Heart left ventricle (tissue), 16 donors: ENCODE data around the gene DAB1. TPM values are rescaled to one million over a fixed set of nuclear protein-coding genes. Genes with fewer than 3 reads are reported as not detected.

ENCODE experiments used
- ATAC-seq, 4 donors: fragments of 200-7000 bp; cut with Tn5 transposase; one replicate each; pipeline ENCODE4 v1.9.1; 2020 to 2022; ENCODE audit warnings: moderate library complexity in 4 of 4, mild to moderate bottlenecking in 3 of 4, moderate number of reproducible peaks in 1 of 4
- DNase-seq, 5 donors: peaks; one replicate each; pipeline ENCODE4 v3.0.0-alpha.2; 2020
- H3K27ac ChIP-seq, 12 donors: fragments of 200-600 bp; sonication (generic) in 4 of 12; one replicate each; pipeline versions ENCODE4 v1.5.0 to v1.8.0; 2016 to 2022; ENCODE audit warnings: mild to moderate bottlenecking in 2 of 12
- H3K27me3 ChIP-seq, 9 donors: fragments of 200-600 bp; sonication (generic) in 2 of 9; one replicate each; pipeline versions ENCODE4 v1.5.1 to v1.8.0; 2016 to 2022; ENCODE audit warnings: mild to moderate bottlenecking in 3 of 9
- H3K36me3 ChIP-seq, 9 donors: fragments of 200-600 bp; sonication (generic) in 2 of 9; one replicate each; pipeline versions ENCODE4 v1.5.0 to v1.8.0; 2018 to 2022; ENCODE audit warnings: mild to moderate bottlenecking in 2 of 9
- H3K4me1 ChIP-seq, 12 donors: fragments of 200-600 bp; sonication (generic) in 4 of 12; one replicate each; pipeline versions ENCODE4 v1.5.0 to v1.8.0; 2016 to 2022; ENCODE audit warnings: mild to moderate bottlenecking in 3 of 12
- H3K4me3 ChIP-seq, 12 donors: fragments of 200-600 bp; sonication (generic) in 4 of 12; one replicate each; pipeline versions ENCODE4 v1.5.0 to v1.8.0; 2017 to 2022; ENCODE audit warnings: mild to moderate bottlenecking in 9 of 12, moderate library complexity in 4 of 12
- H3K9me3 ChIP-seq, 12 donors: fragments of 200-600 bp; sonication (generic) in 4 of 12; one replicate each; pipeline versions ENCODE4 v1.5.0 to v1.8.0; 2016 to 2022; ENCODE audit warnings: mild to moderate bottlenecking in 1 of 12
- POLR2A ChIP-seq, 2 donors: fragments of 450-650 bp; IDR thresholded peaks; one replicate each; pipeline ENCODE4 v1.6.1; 2017; ENCODE audit warnings: antibody characterized with exemption in 2 of 2, mild to moderate bottlenecking in 2 of 2, moderate library complexity in 2 of 2
- whole genome bisulfite sequencing, 4 donors: extraction: QIAGEN DNeasy Blood & Tissue Kit in 2 of 4; methylation state at CpG; one replicate each; pipeline versions ENCODE4 v1.1.5 to v1.1.7; 2013 to 2018; 5-methylcytosine and 5-hydroxymethylcytosine counted together
- intact Hi-C, 10 donors: fragments of 100-400 bp; cut with DNase I; formaldehyde crosslinking; loops; one replicate each; pipeline versions ENCODE4 v1.11.1 to v1.14.2; 2022
- polyA plus RNA-seq, 2 donors: library from polyadenylated mRNA; stranded (reverse); fragments of 200-250 nt; gene quantifications; one replicate each; pipeline ENCODE4 v1.2.3, GENCODE V29; 2013
- total RNA-seq, 9 donors: library from RNA; depleted of rRNA in 2 of 9; stranded (reverse); fragments of >200 nt in 2 of 9; fragmentation: NEBNext Ultra II Directional in 3 of 9; extraction: Animal tissue kit (Norgen Biotek cat#: 25700) in 3 of 9; gene quantifications; one replicate each; pipeline versions ENCODE4 v1.1.0 to v1.2.4, GENCODE V29; 2016 to 2023
- TF ChIP-seq, protein P1 (sequence below), 12 donors: fragments of 200-600 bp; sonication (generic) in 4 of 12; IDR thresholded peaks; one replicate each; pipeline versions ENCODE4 v1.5.0 to v1.8.0; 2018 to 2022; ENCODE audit warnings: antibody characterized with exemption in 12 of 12, mild to moderate bottlenecking in 5 of 12
- donor health status: ischemic (EF 13 %, LVEDD 7.1; RV severe dilation, severe dysfunction).
- donor health status: healthy with polysubstance abuse.
- donor health status: DM: no; HTN: yes; CAD: no.
- donor health status: DM: no; HTN: no; CAD: no.
- donor health status: ischemic (EF 25% LVEDD 6.9; RV normal size, moderate dysfunction).
- donor health status: ischemic (EF 25% LVEDD 5.7; RV mildly dilated, moderate dysfunction).
- donor health status: healthy.
- donor health status: DM: yes; HTN: yes; CAD: no.
- donor health status: ischemic (EF 35%, LVEDD 5.7; RV mildly dilated, moderate dysfunction).
- donor health status: nonischemic (EF 11% LVEDD 7.7; RV severe dilation, severe dysfunction).
- donor health status: DM: yes; HTN: yes; CAD: no.
- donor health status: PGD.
- donor health status: ischemic (EF 29% LVEDD 5.4; RV normal size, mild dysfunction).
- donor health status: nonischemic (EF 23%, LVEDD 6.1; RV moderate dilation, normal function).

DAB1 gene
- total and polyA plus RNA-seq, 11 donors = 0.26 to 28.8 (median 5.2) TPM

DNA sequence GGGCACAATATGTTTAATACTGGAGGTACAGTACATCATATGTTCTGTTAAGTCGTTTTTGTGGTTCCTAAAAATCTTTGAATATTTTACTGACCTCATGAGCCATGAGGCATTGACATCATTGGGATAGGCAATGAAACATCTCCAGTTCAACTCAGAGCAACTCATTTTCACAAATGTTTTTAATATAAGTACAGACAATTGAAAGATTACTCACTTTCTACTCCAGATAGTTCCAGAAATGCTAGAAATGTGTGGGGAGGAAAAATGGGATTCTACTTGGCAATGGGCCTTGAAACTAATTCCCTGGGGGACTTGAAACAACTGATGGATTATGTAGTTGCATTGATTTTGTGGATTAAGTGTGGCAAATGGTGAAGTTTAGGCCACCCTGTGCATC, 450.9 kb downstream of the DAB1 start:
- TF ChIP-seq, protein P1, sequence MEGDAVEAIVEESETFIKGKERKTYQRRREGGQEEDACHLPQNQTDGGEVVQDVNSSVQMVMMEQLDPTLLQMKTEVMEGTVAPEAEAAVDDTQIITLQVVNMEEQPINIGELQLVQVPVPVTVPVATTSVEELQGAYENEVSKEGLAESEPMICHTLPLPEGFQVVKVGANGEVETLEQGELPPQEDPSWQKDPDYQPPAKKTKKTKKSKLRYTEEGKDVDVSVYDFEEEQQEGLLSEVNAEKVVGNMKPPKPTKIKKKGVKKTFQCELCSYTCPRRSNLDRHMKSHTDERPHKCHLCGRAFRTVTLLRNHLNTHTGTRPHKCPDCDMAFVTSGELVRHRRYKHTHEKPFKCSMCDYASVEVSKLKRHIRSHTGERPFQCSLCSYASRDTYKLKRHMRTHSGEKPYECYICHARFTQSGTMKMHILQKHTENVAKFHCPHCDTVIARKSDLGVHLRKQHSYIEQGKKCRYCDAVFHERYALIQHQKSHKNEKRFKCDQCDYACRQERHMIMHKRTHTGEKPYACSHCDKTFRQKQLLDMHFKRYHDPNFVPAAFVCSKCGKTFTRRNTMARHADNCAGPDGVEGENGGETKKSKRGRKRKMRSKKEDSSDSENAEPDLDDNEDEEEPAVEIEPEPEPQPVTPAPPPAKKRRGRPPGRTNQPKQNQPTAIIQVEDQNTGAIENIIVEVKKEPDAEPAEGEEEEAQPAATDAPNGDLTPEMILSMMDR (IDR thresholded peaks at IDR 0.05) = no peak
- TF ChIP-seq POLR2A (IDR thresholded peaks at IDR 0.05) = no peak
- H3K4me3 ChIP-seq = no peak overlapping the region
- ATAC-seq (no peak), DNase-seq (no peak)
- H3K4me1 ChIP-seq = no peaks in the 10 kb centered on the region
- WGBS, 4 donors = 40 to 62% (median 58%) methylated on average over 1 of the region's 1 CpG
- H3K9me3 ChIP-seq = peaks cover 0 to 3% (median 0%) of the 10 kb centered on the region in 12 donors
- intact Hi-C loops = loop anchor here in 2 of 10 donors (10.0 kb wide), 1 partner anchor 138 kb away; no protein-coding TSS in a partner anchor
- no peaks in the 10 kb centered on the region for H3K27me3 ChIP-seq
- no peak overlapping the region for H3K27ac ChIP-seq
- no peaks in the 10 kb centered on the region for H3K36me3 ChIP-seq

GRCh38 chr1:56970280-56970679, 453.6 kb downstream of the DAB1 start:
- H3K4me3 ChIP-seq = no peak overlapping the region
- no peaks in the 10 kb centered on the region for H3K27me3 ChIP-seq
- H3K27ac ChIP-seq = no peak overlapping the region
- no peak for ATAC-seq
- 81 to 96% (median 88%) methylated on average over 1 of the region's 1 CpG for WGBS, 4 donors
- intact Hi-C loops = loop anchor here in 2 of 10 donors (10.0 kb wide), 1 partner anchor 135 kb away; no protein-coding TSS in a partner anchor
- no peaks in the 10 kb centered on the region for H3K4me1 ChIP-seq
- H3K36me3 ChIP-seq = no peaks in the 10 kb centered on the region
- DNase-seq = no peak
- H3K9me3 ChIP-seq = peaks cover 0 to 3% (median 0%) of the 10 kb centered on the region in 12 donors
- TF ChIP-seq, protein P1 (IDR thresholded peaks at IDR 0.05) = no peak
- TF ChIP-seq POLR2A (IDR thresholded peaks at IDR 0.05) = no peak

- H3K36me3 ChIP-seq = no peaks in the 10 kb centered on the region
- no peaks in the 10 kb centered on the region for H3K4me1 ChIP-seq
- no peak overlapping the region for H3K27ac ChIP-seq
- H3K4me3 ChIP-seq = no peak overlapping the region
- ATAC-seq (no peak), DNase-seq (no peak)
- TF ChIP-seq, protein P1 (IDR thresholded peaks at IDR 0.05) = no peak
- no peak for TF ChIP-seq POLR2A (IDR thresholded peaks at IDR 0.05)
- H3K9me3 ChIP-seq = peaks cover 0 to 3% (median 0%) of the 10 kb centered on the region in 12 donors
- 85 to 94% (median 89%) methylated on average over 2 of the region's 2 CpGs for WGBS, 4 donors
- intact Hi-C loops = loop anchor here in 4 of 10 donors (2.0 to 10.0 kb wide), 3 partner anchors 134 to 137 kb away; no protein-coding TSS in a partner anchor
- H3K27me3 ChIP-seq = no peaks in the 10 kb centered on the region
These were observed 454.9 kb downstream of the DAB1 start for GRCh38 chr1:56968878-56969495.

- TF ChIP-seq, protein P1 (IDR thresholded peaks at IDR 0.05) = peak in 11 of 12 donors; percentile 12 to 56 (median 42)
- no peak for TF ChIP-seq POLR2A (IDR thresholded peaks at IDR 0.05)
- no peaks in the 10 kb centered on the region for H3K4me1 ChIP-seq
- WGBS, 4 donors = 44 to 47% (median 44%) methylated on average over 15 of the region's 15 CpGs
- H3K27ac ChIP-seq = no peak overlapping the region
- H3K36me3 ChIP-seq = no peaks in the 10 kb centered on the region
- no peak overlapping the region for H3K4me3 ChIP-seq
- no peaks in the 10 kb centered on the region for H3K27me3 ChIP-seq
- DNase-seq (peak in 2 of 5 donors; percentile 19 to 32), ATAC-seq (no peak)
- peaks cover 0 to 3% (median 0%) of the 10 kb centered on the region in 12 donors for H3K9me3 ChIP-seq
- intact Hi-C loops = loop anchor here in 4 of 10 donors (2.0 to 10.0 kb wide), 3 partner anchors 133 to 136 kb away; no protein-coding TSS in a partner anchor
These were observed 455.7 kb downstream of the DAB1 start for GRCh38 chr1:56967900-56968832.
